ENCODE measurements around the gene NPB. TPM values are rescaled to one million over a fixed set of nuclear protein-coding genes. Genes with fewer than 3 reads are reported as not detected.

NPB gene
- total and polyA plus RNA-seq, 2 donors (not counting 1 experiment from before 2014, with no cell fraction given): 0.31 to 0.83 TPM

- DNase-seq (ENCODE audit: low read depth in 2 of 2): no peak
- Histone ChIP-seq H3K27ac (ENCODE audit: insufficient read depth, low read length) (no peak overlapping the region), H3K9ac (ENCODE audit: insufficient read depth, low read length) (no peak overlapping the region), H3K36me3 (ENCODE audit: control insufficient read depth, insufficient read depth, low read length) (peaks cover 39% of the 10 kb centered on the region), H3K4me3 (replicated peaks in 1 of 4; ENCODE audit: control extremely low read depth in 1 of 4, insufficient read depth in 1 of 4, low read depth in 3 of 4, low read length in 4 of 4) (no peak overlapping the region), H2AFZ (ENCODE audit: low read length) (no peak overlapping the region), H3K4me1 (ENCODE audit: control insufficient read depth, extremely low read depth, insufficient read depth, low read length) (peaks cover 22% of the 10 kb centered on the region), H3K9me3 (ENCODE audit: control insufficient read depth, insufficient read depth, low read depth, low read length) (no peaks in the 10 kb centered on the region), H3K79me2 (ENCODE audit: control insufficient read depth, insufficient read depth, low read length) (peaks cover 65% of the 10 kb centered on the region), H3K4me2 (ENCODE audit: extremely low read depth, insufficient read depth, low read length) (no peak overlapping the region), H3K27me3 (ENCODE audit: control insufficient read depth, insufficient read depth, low read length) (no peaks in the 10 kb centered on the region), H4K20me1 (ENCODE audit: control insufficient read depth, extremely low read depth, insufficient read depth, low read length) (no peaks in the 10 kb centered on the region)
- TF ChIP-seq CTCF (conservative IDR thresholded peaks at IDR 0.05 in 1 of 2, IDR thresholded peaks at IDR 0.05 in 1 of 2; ENCODE audit: low read depth in 1 of 2, low read length in 2 of 2) (no peak), EZH2 (IDR thresholded peaks at IDR 0.05; ENCODE audit: low read length, missing control alignments) (no peak)
These were observed 17.0 kb downstream of the NPB start for GRCh38 chr17:81918832-81919545.

GRCh38 chr17:81920612-81921536 is 18.8 kb downstream of the NPB start:
- peak in 1 of 2 donors; percentile 22 for DNase-seq (ENCODE audit: low read depth in 2 of 2)
- Histone ChIP-seq H3K9me3 (ENCODE audit: control insufficient read depth, insufficient read depth, low read depth, low read length) (no peaks in the 10 kb centered on the region), H4K20me1 (ENCODE audit: control insufficient read depth, extremely low read depth, insufficient read depth, low read length) (no peaks in the 10 kb centered on the region), H3K79me2 (ENCODE audit: control insufficient read depth, insufficient read depth, low read length) (peaks cover 76% of the 10 kb centered on the region), H3K27me3 (ENCODE audit: control insufficient read depth, insufficient read depth, low read length) (no peaks in the 10 kb centered on the region), H3K4me3 (replicated peaks in 1 of 4; ENCODE audit: control extremely low read depth in 1 of 4, insufficient read depth in 1 of 4, low read depth in 3 of 4, low read length in 4 of 4) (peak overlapping the region in 2 of 4 experiments; percentile 2 to 21), H2AFZ (ENCODE audit: low read length) (no peak overlapping the region), H3K4me2 (ENCODE audit: extremely low read depth, insufficient read depth, low read length) (peak overlapping the region; percentile 35), H3K9ac (ENCODE audit: insufficient read depth, low read length) (no peak overlapping the region), H3K27ac (ENCODE audit: insufficient read depth, low read length) (peak overlapping the region; percentile 23), H3K4me1 (ENCODE audit: control insufficient read depth, extremely low read depth, insufficient read depth, low read length) (peaks cover 32% of the 10 kb centered on the region), H3K36me3 (ENCODE audit: control insufficient read depth, insufficient read depth, low read length) (peaks cover 26% of the 10 kb centered on the region)
- TF ChIP-seq CTCF (conservative IDR thresholded peaks at IDR 0.05 in 1 of 2, IDR thresholded peaks at IDR 0.05 in 1 of 2; ENCODE audit: low read depth in 1 of 2, low read length in 2 of 2) (no peak), EZH2 (IDR thresholded peaks at IDR 0.05; ENCODE audit: low read length, missing control alignments) (no peak)

- Histone ChIP-seq H3K36me3 (ENCODE audit: control insufficient read depth, insufficient read depth, low read length) (peaks cover 26% of the 10 kb centered on the region), H3K4me3 (replicated peaks in 1 of 4; ENCODE audit: control extremely low read depth in 1 of 4, insufficient read depth in 1 of 4, low read depth in 3 of 4, low read length in 4 of 4) (peak overlapping the region in 1 of 4 experiments; percentile 21), H2AFZ (ENCODE audit: low read length) (no peak overlapping the region), H3K27ac (ENCODE audit: insufficient read depth, low read length) (peak overlapping the region; percentile 23), H3K27me3 (ENCODE audit: control insufficient read depth, insufficient read depth, low read length) (no peaks in the 10 kb centered on the region), H3K4me1 (ENCODE audit: control insufficient read depth, extremely low read depth, insufficient read depth, low read length) (peaks cover 36% of the 10 kb centered on the region), H3K9ac (ENCODE audit: insufficient read depth, low read length) (no peak overlapping the region), H4K20me1 (ENCODE audit: control insufficient read depth, extremely low read depth, insufficient read depth, low read length) (no peaks in the 10 kb centered on the region), H3K4me2 (ENCODE audit: extremely low read depth, insufficient read depth, low read length) (no peak overlapping the region), H3K79me2 (ENCODE audit: control insufficient read depth, insufficient read depth, low read length) (peaks cover 78% of the 10 kb centered on the region), H3K9me3 (ENCODE audit: control insufficient read depth, insufficient read depth, low read depth, low read length) (no peaks in the 10 kb centered on the region)
- TF ChIP-seq CTCF (conservative IDR thresholded peaks at IDR 0.05 in 1 of 2, IDR thresholded peaks at IDR 0.05 in 1 of 2; ENCODE audit: low read depth in 1 of 2, low read length in 2 of 2): no peak
- TF ChIP-seq EZH2 (IDR thresholded peaks at IDR 0.05; ENCODE audit: low read length, missing control alignments): no peak
- DNase-seq (ENCODE audit: low read depth in 2 of 2): no peak
These were observed 19.5 kb downstream of the NPB start for GRCh38 chr17:81921537-81921862.

All from fibroblast of lung (primary cell).